Mesenchymal stem cell (in vitro differentiated cells and primary cell): ENCODE measurements around the gene OTX1.
A peak's percentile ranks its signal among the peaks of the same experiment; 100 is the strongest.

Experiments
- DNase-seq: peaks from one replicate; pipeline ENCODE4 v3.0.0-alpha.2; 2013
- H2AFZ ChIP-seq: one replicate; pipeline ENCODE4 v1.6.1; 2013; ENCODE audit warnings: low read depth, mild to moderate bottlenecking, control low read depth, inconsistent platforms, low read length, moderate library complexity
- H2AK5ac ChIP-seq: 2 replicates; pipeline ENCODE4 v1.6.1; 2013; ENCODE audit warnings: low read length, moderate library complexity, mild to moderate bottlenecking, inconsistent platforms; ENCODE audit not compliant: severe bottlenecking
- H2BK120ac ChIP-seq: one replicate; pipeline ENCODE4 v1.6.1; 2013; ENCODE audit warnings: low read depth, mild to moderate bottlenecking, inconsistent platforms, low read length, moderate library complexity
- H2BK12ac ChIP-seq, 2 experiments: one replicate each; pipeline ENCODE4 v1.6.1; 2013; ENCODE audit warnings: inconsistent platforms in 2 of 2, low read length in 2 of 2, mild to moderate bottlenecking in 2 of 2, moderate library complexity in 2 of 2, control low read depth in 1 of 2
- H2BK15ac ChIP-seq: one replicate; pipeline ENCODE4 v1.6.1; 2013; ENCODE audit warnings: mild to moderate bottlenecking, low read depth, inconsistent platforms; ENCODE audit not compliant: poor library complexity, severe bottlenecking
- H2BK5ac ChIP-seq: 2 replicates; pipeline ENCODE4 v1.6.1; 2013; ENCODE audit warnings: low read depth, mild to moderate bottlenecking, low read length, control low read depth, inconsistent platforms; ENCODE audit not compliant: poor library complexity, severe bottlenecking
- H3K14ac ChIP-seq, 2 experiments: one replicate each; pipeline ENCODE4 v1.6.1; 2013; ENCODE audit warnings: inconsistent platforms in 2 of 2, low read length in 2 of 2, control low read depth in 1 of 2, mild to moderate bottlenecking in 1 of 2, moderate library complexity in 1 of 2
- H3K18ac ChIP-seq, 2 experiments: one replicate each; pipeline ENCODE4 v1.6.1; 2013; ENCODE audit warnings: inconsistent platforms in 2 of 2, low read length in 2 of 2, control low read depth in 1 of 2, low read depth in 1 of 2, mild to moderate bottlenecking in 1 of 2
- H3K23ac ChIP-seq, 2 experiments: one replicate each; pipeline ENCODE4 v1.6.1; 2013; ENCODE audit warnings: inconsistent platforms in 2 of 2, low read length in 2 of 2, mild to moderate bottlenecking in 2 of 2, moderate library complexity in 2 of 2, control low read depth in 1 of 2
- H3K27ac ChIP-seq: 2 replicates; pipeline ENCODE4 v1.5.1; 2013; ENCODE audit warnings: mild to moderate bottlenecking, moderate library complexity, low read length, control low read depth, inconsistent platforms; ENCODE audit not compliant: poor library complexity, severe bottlenecking
- H3K27me3 ChIP-seq, 2 experiments: 2 replicates each; pipeline versions ENCODE4 v1.6.1 to v1.7.0; 2013; ENCODE audit warnings: low read length in 2 of 2, mild to moderate bottlenecking in 2 of 2, moderate library complexity in 2 of 2, control low read depth in 1 of 2, inconsistent platforms in 1 of 2; ENCODE audit not compliant: control insufficient read depth in 1 of 2, insufficient read depth in 1 of 2
- H3K36me3 ChIP-seq, 2 experiments: 2 replicates each; pipeline versions ENCODE4 v1.6.1 to v1.7.0; 2013; ENCODE audit warnings: low read length in 2 of 2, control low read depth in 1 of 2, inconsistent platforms in 1 of 2, low read depth in 1 of 2, mild to moderate bottlenecking in 1 of 2; ENCODE audit not compliant: insufficient read depth in 2 of 2, control insufficient read depth in 1 of 2
- H3K4ac ChIP-seq, 2 experiments: one replicate each; pipeline ENCODE4 v1.6.1; 2013; ENCODE audit warnings: inconsistent platforms in 2 of 2, low read length in 2 of 2, mild to moderate bottlenecking in 2 of 2, moderate library complexity in 2 of 2, control low read depth in 1 of 2, low read depth in 1 of 2
- H3K4me1 ChIP-seq: 2 replicates; pipeline ENCODE4 v1.6.1; 2013; ENCODE audit warnings: low read depth, low read length, control low read depth; ENCODE audit not compliant: control insufficient read depth, insufficient read depth
- H3K4me2 ChIP-seq: 2 replicates; pipeline ENCODE4 v1.6.1; 2013; ENCODE audit warnings: low read length, mild to moderate bottlenecking, inconsistent platforms; ENCODE audit not compliant: poor library complexity, severe bottlenecking
- H3K4me3 ChIP-seq, 2 experiments: 2 replicates each; pipeline versions ENCODE4 v1.5.1 to v1.7.0; 2013; ENCODE audit warnings: low read length in 2 of 2, mild to moderate bottlenecking in 2 of 2, control low read depth in 1 of 2, low read depth in 1 of 2; ENCODE audit not compliant: insufficient read depth in 1 of 2
- H3K79me1 ChIP-seq: replicated peaks from 2 replicates; pipeline ENCODE4 v1.6.1; 2013; ENCODE audit warnings: mild to moderate bottlenecking, control low read depth, low read length, inconsistent platforms; ENCODE audit not compliant: poor library complexity, severe bottlenecking
- H3K9ac ChIP-seq: 2 replicates; pipeline ENCODE4 v1.7.0; 2013; ENCODE audit warnings: mild to moderate bottlenecking, low read length, moderate library complexity
- H3K9me3 ChIP-seq: 2 replicates; pipeline ENCODE4 v1.7.0; 2013; ENCODE audit warnings: mild to moderate bottlenecking, low read length; ENCODE audit not compliant: control insufficient read depth
- H4K8ac ChIP-seq: one replicate; pipeline ENCODE4 v1.6.1; 2013; ENCODE audit warnings: inconsistent platforms, mild to moderate bottlenecking, low read length, moderate library complexity
- H4K91ac ChIP-seq: one replicate; pipeline ENCODE4 v1.6.1; 2013; ENCODE audit warnings: mild to moderate bottlenecking, low read length, inconsistent platforms
- WGBS: methylation state at CpG from one replicate; pipeline ENCODE4 v1.1.7; 2013; ENCODE audit warnings: mixed read lengths; 5-methylcytosine and 5-hydroxymethylcytosine counted together

Gene OTX1

DNA sequence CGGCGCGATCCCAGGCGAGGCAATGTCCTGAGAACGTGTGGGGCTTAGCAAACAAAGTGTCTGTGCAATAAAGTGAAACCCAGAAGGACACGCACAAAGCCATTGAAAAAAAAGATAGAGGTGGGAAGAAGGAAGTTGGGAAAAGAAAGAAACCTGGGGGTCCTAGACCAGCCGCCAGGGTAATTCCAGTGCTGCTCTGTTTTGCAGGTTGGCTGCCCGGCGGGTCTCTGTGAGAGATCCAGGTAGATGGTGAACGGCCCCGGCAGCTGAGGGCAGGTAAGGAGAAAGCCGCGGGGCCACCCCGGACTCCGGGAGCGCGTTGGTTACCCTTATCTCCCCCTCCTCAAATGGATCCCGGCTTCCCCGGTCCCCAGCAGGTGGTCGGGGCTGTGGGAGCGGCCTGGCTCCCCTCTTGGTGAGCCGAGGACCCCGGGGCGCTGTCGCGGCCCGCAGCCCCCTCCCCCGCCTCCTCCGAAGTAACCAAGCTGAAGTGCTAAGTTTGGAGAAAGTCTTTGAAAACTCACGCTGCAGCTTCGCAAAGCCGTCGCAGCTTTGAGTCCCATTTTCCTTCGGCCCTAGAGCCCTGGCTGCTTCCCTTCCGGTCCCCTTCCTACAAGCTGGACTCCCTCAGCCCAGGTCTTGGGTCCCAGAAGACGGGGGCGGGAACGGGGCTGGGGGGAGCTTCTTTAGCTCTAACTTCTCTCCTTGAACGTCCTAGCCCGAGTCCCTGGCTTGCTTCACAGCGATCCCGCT lies 588 bp downstream of the OTX1 start:
- Histone ChIP-seq H2BK5ac (no peak overlapping the region), H2AFZ (no peak overlapping the region), H4K8ac (no peak overlapping the region), H3K18ac (no peak overlapping the region), H3K23ac (no peak overlapping the region), H3K4me1 (peaks cover 47% of the 10 kb centered on the region), H2BK12ac (no peak overlapping the region), H3K27me3 (peaks cover 88 to 94% of the 10 kb centered on the region in 2 experiments), H3K79me1 (no peaks in the 10 kb centered on the region), H2BK15ac (no peak overlapping the region), H3K36me3 (peaks cover 8 to 12% of the 10 kb centered on the region in 2 experiments), H3K4me2 (peak overlapping the region; percentile 78), H2BK120ac (no peak overlapping the region), H2AK5ac (no peak overlapping the region), H4K91ac (no peak overlapping the region), H3K4ac (no peak overlapping the region), H3K9me3 (no peaks in the 10 kb centered on the region), H3K9ac (peak overlapping the region; percentile 48), H3K14ac (no peak overlapping the region), H3K4me3 (peak overlapping the region; percentile 49 to 76), H3K27ac (no peak overlapping the region)
- under 1% methylated on average over 34 of the region's 42 CpGs for WGBS
- peak; percentile 16 for DNase-seq

GRCh38 chr2:63051795-63052333 lies 1.2 kb downstream of the OTX1 start:
- Histone ChIP-seq H3K14ac (no peak overlapping the region), H2AK5ac (no peak overlapping the region), H3K4me1 (peaks cover 49% of the 10 kb centered on the region), H2BK15ac (no peak overlapping the region), H2BK5ac (no peak overlapping the region), H3K4ac (no peak overlapping the region), H3K27me3 (peaks cover 94 to 95% of the 10 kb centered on the region in 2 experiments), H3K27ac (no peak overlapping the region), H3K18ac (no peak overlapping the region), H2BK120ac (no peak overlapping the region), H3K23ac (peak overlapping the region in 1 of 2 experiments; percentile 54), H3K9ac (no peak overlapping the region), H2BK12ac (no peak overlapping the region), H4K8ac (no peak overlapping the region), H4K91ac (no peak overlapping the region), H3K9me3 (no peaks in the 10 kb centered on the region), H3K4me3 (no peak overlapping the region), H3K36me3 (peaks cover 6 to 8% of the 10 kb centered on the region in 2 experiments), H3K4me2 (no peak overlapping the region), H3K79me1 (no peaks in the 10 kb centered on the region), H2AFZ (no peak overlapping the region)
- 11% methylated on average over 42 of the region's 42 CpGs for WGBS
- DNase-seq, result peak; percentile 5

GRCh38 chr2:63052411-63053080 lies 1.9 kb downstream of the OTX1 start:
- Histone ChIP-seq H2BK15ac (no peak overlapping the region), H3K4ac (no peak overlapping the region), H3K4me1 (peaks cover 47% of the 10 kb centered on the region), H3K4me3 (no peak overlapping the region), H2BK12ac (no peak overlapping the region), H4K91ac (no peak overlapping the region), H3K4me2 (no peak overlapping the region), H3K79me1 (no peaks in the 10 kb centered on the region), H3K36me3 (peaks cover 0 to 4% of the 10 kb centered on the region in 2 experiments), H2BK5ac (no peak overlapping the region), H4K8ac (no peak overlapping the region), H3K18ac (no peak overlapping the region), H2BK120ac (no peak overlapping the region), H3K9ac (no peak overlapping the region), H3K23ac (peak overlapping the region in 1 of 2 experiments; percentile 52), H2AK5ac (no peak overlapping the region), H2AFZ (no peak overlapping the region), H3K27me3 (peaks cover 94 to 95% of the 10 kb centered on the region in 2 experiments), H3K27ac (no peak overlapping the region), H3K9me3 (no peaks in the 10 kb centered on the region), H3K14ac (no peak overlapping the region)
- WGBS, result 18% methylated on average over 27 of the region's 27 CpGs
- peak; percentile 7 for DNase-seq
